ENCODE results near the gene MTIF3. TPM values are rescaled to one million over a fixed set of nuclear protein-coding genes. Genes with fewer than 3 reads are reported as not detected.
A peak's percentile ranks its signal among the peaks of the same experiment; 100 is the strongest.

Gene MTIF3
- total and polyA plus RNA-seq, 2 experiments from 2014 or later = 40.7 to 64.0 TPM

GRCh38 chr13:27406178-27406939 lies 44.0 kb downstream of the MTIF3 start:
- Histone ChIP-seq H3K4me3 (no peak overlapping the region), H3K79me2 (ENCODE audit: insufficient read depth) (no peaks in the 10 kb centered on the region), H3K27me3 (replicated peaks; ENCODE audit: insufficient read depth) (peaks cover 40% of the 10 kb centered on the region), H3K9ac (no peak overlapping the region), H3K36me3 (ENCODE audit: low read depth) (no peaks in the 10 kb centered on the region), H3K9me3 (ENCODE audit: low read depth) (no peaks in the 10 kb centered on the region), H2AFZ (no peak overlapping the region), H3K27ac (no peak overlapping the region), H3F3A (ENCODE audit: insufficient read depth) (peaks cover 18% of the 10 kb centered on the region; the same call in 1 of the 2 replicates), H3K4me1 (ENCODE audit: insufficient read depth) (peaks cover 12% of the 10 kb centered on the region), H4K20me1 (ENCODE audit: insufficient read depth) (no peaks in the 10 kb centered on the region), H3K9me2 (ENCODE audit: insufficient read depth) (no peaks in the 10 kb centered on the region), H3K4me2 (ENCODE audit: unreplicated experiment) (no peak overlapping the region)
- 54 to 61% methylated on average over 12 of the region's 12 CpGs for WGBS, 2 experiments (ENCODE audit: low coverage in 1 of 2, low lambda C conversion rate in 2 of 2, missing lambda C conversion rate in 2 of 2)
- DNase-seq = peak; percentile 65
- in situ Hi-C loops (cut with MboI) = no loop called here
- TF ChIP-seq EZH2 (IDR thresholded peaks at IDR 0.05; ENCODE audit: insufficient read depth, poor library complexity, severe bottlenecking) = no peak
- no peak for TF ChIP-seq EZH2phosphoT487 (IDR thresholded peaks at IDR 0.05; ENCODE audit: insufficient read depth, low read depth)

DNA sequence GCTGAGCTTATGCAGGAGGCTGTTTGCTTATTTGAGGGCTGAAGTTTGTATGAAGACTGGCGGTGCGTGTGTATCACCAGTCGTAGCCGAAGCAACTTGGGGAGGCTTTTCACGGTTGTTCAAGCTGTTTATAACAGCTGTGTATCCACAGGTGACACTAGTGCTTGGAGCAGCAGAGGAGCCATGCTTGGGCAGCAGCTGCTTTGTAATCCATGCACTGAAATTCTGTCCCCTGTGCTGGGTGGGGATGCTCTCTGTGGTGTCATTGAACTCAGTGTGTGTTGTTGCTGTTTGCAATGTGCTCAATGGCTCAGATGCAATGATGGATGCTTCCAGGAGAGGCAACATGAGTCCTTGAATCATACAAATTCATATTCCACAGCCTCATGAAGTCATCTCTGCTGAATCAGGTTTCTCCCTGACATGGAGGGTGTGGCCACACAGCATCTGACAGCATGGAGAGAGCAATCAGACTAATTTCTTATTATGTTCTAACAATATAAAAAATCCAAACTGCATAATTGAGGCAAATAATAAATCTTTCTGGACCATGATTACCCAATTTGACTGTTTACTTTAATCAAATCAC lies 44.7 kb downstream of the MTIF3 start:
- DNase-seq = peak; percentile 4
- WGBS, 2 experiments (ENCODE audit: low coverage in 1 of 2, low lambda C conversion rate in 2 of 2, missing lambda C conversion rate in 2 of 2) = 67 to 73% methylated on average over 5 of the region's 5 CpGs
- Histone ChIP-seq H3F3A (ENCODE audit: insufficient read depth) (peaks cover 18% of the 10 kb centered on the region; the same call in 1 of the 2 replicates), H3K4me3 (no peak overlapping the region), H3K9me2 (ENCODE audit: insufficient read depth) (no peaks in the 10 kb centered on the region), H3K9me3 (ENCODE audit: low read depth) (no peaks in the 10 kb centered on the region), H2AFZ (no peak overlapping the region), H3K9ac (no peak overlapping the region), H3K27ac (no peak overlapping the region), H4K20me1 (ENCODE audit: insufficient read depth) (no peaks in the 10 kb centered on the region), H3K36me3 (ENCODE audit: low read depth) (no peaks in the 10 kb centered on the region), H3K4me2 (ENCODE audit: unreplicated experiment) (no peak overlapping the region), H3K27me3 (replicated peaks; ENCODE audit: insufficient read depth) (peaks cover 34% of the 10 kb centered on the region), H3K4me1 (ENCODE audit: insufficient read depth) (peaks cover 16% of the 10 kb centered on the region), H3K79me2 (ENCODE audit: insufficient read depth) (no peaks in the 10 kb centered on the region)
- TF ChIP-seq EZH2phosphoT487 (IDR thresholded peaks at IDR 0.05; ENCODE audit: insufficient read depth, low read depth) (no peak), EZH2 (IDR thresholded peaks at IDR 0.05; ENCODE audit: insufficient read depth, poor library complexity, severe bottlenecking) (no peak)
- in situ Hi-C loops (cut with MboI) = no loop called here

- TF ChIP-seq EZH2 (IDR thresholded peaks at IDR 0.05; ENCODE audit: insufficient read depth, poor library complexity, severe bottlenecking) (no peak), EZH2phosphoT487 (IDR thresholded peaks at IDR 0.05; ENCODE audit: insufficient read depth, low read depth) (no peak)
- Histone ChIP-seq H3K36me3 (ENCODE audit: low read depth) (no peaks in the 10 kb centered on the region), H4K20me1 (ENCODE audit: insufficient read depth) (no peaks in the 10 kb centered on the region), H3K4me2 (ENCODE audit: unreplicated experiment) (no peak overlapping the region), H3K27me3 (replicated peaks; ENCODE audit: insufficient read depth) (peaks cover 28% of the 10 kb centered on the region), H3K4me1 (ENCODE audit: insufficient read depth) (peaks cover 16% of the 10 kb centered on the region), H3K9me2 (ENCODE audit: insufficient read depth) (no peaks in the 10 kb centered on the region), H3K9me3 (ENCODE audit: low read depth) (no peaks in the 10 kb centered on the region), H3K4me3 (no peak overlapping the region), H3K27ac (no peak overlapping the region), H3K9ac (no peak overlapping the region), H2AFZ (no peak overlapping the region), H3K79me2 (ENCODE audit: insufficient read depth) (no peaks in the 10 kb centered on the region), H3F3A (ENCODE audit: insufficient read depth) (peaks cover 18% of the 10 kb centered on the region; the same call in 1 of the 2 replicates)
- no peak for DNase-seq
- in situ Hi-C loops (cut with MboI) = no loop called here
- WGBS, 2 experiments (ENCODE audit: low coverage in 1 of 2, low lambda C conversion rate in 2 of 2, missing lambda C conversion rate in 2 of 2) = 83 to 85% methylated on average over 17 of the region's 17 CpGs
Measured at GRCh38 chr13:27404680-27405079, 45.7 kb downstream of the MTIF3 start.

- H3K36me3 ChIP-seq (ENCODE audit: low read depth) = no peaks in the 10 kb centered on the region
- in situ Hi-C loops (cut with MboI) = no loop called here
- H3K27me3 ChIP-seq (replicated peaks; ENCODE audit: insufficient read depth) = peaks cover 23% of the 10 kb centered on the region
- H3K4me1 ChIP-seq (ENCODE audit: insufficient read depth) = peaks cover 16% of the 10 kb centered on the region
- no peaks in the 10 kb centered on the region for H3K9me3 ChIP-seq (ENCODE audit: low read depth)
- DNase-seq = no peak
- H4K20me1 ChIP-seq (ENCODE audit: insufficient read depth) = no peaks in the 10 kb centered on the region
- peak overlapping the region; percentile 11; the same call in 1 of the 2 replicates for H2AFZ ChIP-seq
- H3K4me3 ChIP-seq = peak overlapping the region; percentile 28; the same call in 1 of the 2 replicates
- H3K9me2 ChIP-seq (ENCODE audit: insufficient read depth) = no peaks in the 10 kb centered on the region
- H3K9ac ChIP-seq = no peak overlapping the region
- H3K79me2 ChIP-seq (ENCODE audit: insufficient read depth) = no peaks in the 10 kb centered on the region
- TF ChIP-seq EZH2phosphoT487 (IDR thresholded peaks at IDR 0.05; ENCODE audit: insufficient read depth, low read depth) = no peak
- TF ChIP-seq EZH2 (IDR thresholded peaks at IDR 0.05; ENCODE audit: insufficient read depth, poor library complexity, severe bottlenecking) = no peak
- H3K4me2 ChIP-seq (ENCODE audit: unreplicated experiment) = peak overlapping the region; percentile 56
- WGBS, 2 experiments (ENCODE audit: low coverage in 1 of 2, low lambda C conversion rate in 2 of 2, missing lambda C conversion rate in 2 of 2) = 78 to 79% methylated on average over 10 of the region's 10 CpGs
- H3K27ac ChIP-seq = peak overlapping the region; percentile 33
- H3F3A ChIP-seq (ENCODE audit: insufficient read depth) = peaks cover 18% of the 10 kb centered on the region; the same call in 1 of the 2 replicates
Measured at GRCh38 chr13:27403727-27404385, 46.5 kb downstream of the MTIF3 start.
